K562 (cell line): ENCODE data around the gene ST6GALNAC2. TPM values are rescaled to one million over a fixed set of nuclear protein-coding genes. Genes with fewer than 3 reads are reported as not detected.
A peak's percentile ranks its signal among the peaks of the same experiment; 100 is the strongest.

Source experiments
- ATAC-seq: fragments of 200-7000 bp; cut with Tn5 transposase; 3 replicates; pipeline ENCODE4 v1.9.1; 2020; ENCODE audit warnings: moderate library complexity
- BruUV-seq: library from RNA; stranded (reverse); fragments of 400-500 nt; replicated peaks from 2 replicates; lab custom pipeline; 2021; lab: Mats Ljungman, UMichigan
- CTCF ChIA-PET: fragments of 300-600 bp; formaldehyde crosslinking; extraction: SDS; loops from one replicate; lab custom pipeline; 2021; ENCODE audit warnings: low intra/inter-chr PET ratio; lab: Yijun Ruan, JAX
- POLR2A ChIA-PET: fragments of 300-600, 350-650 bp; sonication (Branson Sonifier 250); formaldehyde crosslinking; extraction: SDS; loops from one replicate; lab custom pipeline; 2021; ENCODE audit warnings: antibody characterized with exemption, inconsistent platforms; lab: Yijun Ruan, JAX
- DNase-seq, 4 experiments: peaks; one replicate each; pipeline versions ENCODE4 v3.0.0 to v3.0.0-alpha.2; 2011 to 2018; ENCODE audit warnings: low spot score in 3 of 4, mixed read lengths in 3 of 4; ENCODE audit errors: extremely low read depth in 1 of 4
- FAIRE-seq: peaks from 2 replicates; lab custom pipeline; 2011; peaks lifted over from hg19 to GRCh38; lab: Jason Lieb, UNC
- H2AFZ ChIP-seq: 2 replicates; pipeline ENCODE4 v1.6.0; 2011; ENCODE audit warnings: low read depth, low read length, control low read depth, inconsistent platforms
- H3K27ac ChIP-seq: fragments of 200-600 bp; 3 replicates; pipeline ENCODE4 v1.8.0; 2011; ENCODE audit warnings: low read depth, mild to moderate bottlenecking, control low read depth, inconsistent platforms, low read length, moderate library complexity, mixed read lengths; ENCODE audit errors: extremely low read depth
- H3K27me3 ChIP-seq, 2 experiments: fragments of 300-600 bp in 1 of 2; 2 replicates in 1 of 2; 3 replicates in 1 of 2; pipeline versions ENCODE4 v1.6.0 to v1.8.0; 2011; ENCODE audit warnings: inconsistent platforms in 2 of 2, low read length in 2 of 2, mild to moderate bottlenecking in 1 of 2, mixed read lengths in 1 of 2, moderate library complexity in 1 of 2; ENCODE audit not compliant: control insufficient read depth in 2 of 2, insufficient read depth in 2 of 2
- H3K36me3 ChIP-seq: fragments of 300-600 bp; 3 replicates; pipeline ENCODE4 v1.8.0; 2011; ENCODE audit warnings: mild to moderate bottlenecking, low read length, inconsistent platforms; ENCODE audit not compliant: control insufficient read depth, insufficient read depth
- H3K4me1 ChIP-seq, 2 experiments: fragments of 200-600 bp in 1 of 2; replicated peaks in 1 of 2; 2 replicates in 1 of 2; 3 replicates in 1 of 2; pipeline versions ENCODE4 v1.5.1 to v1.8.0; 2011; ENCODE audit warnings: inconsistent platforms in 2 of 2, low read length in 2 of 2, mild to moderate bottlenecking in 1 of 2, mixed read lengths in 1 of 2, moderate library complexity in 1 of 2; ENCODE audit not compliant: control insufficient read depth in 2 of 2, insufficient read depth in 2 of 2
- H3K4me2 ChIP-seq: 2 replicates; pipeline ENCODE4 v1.6.1; 2011; ENCODE audit warnings: low read length, control low read depth, inconsistent platforms, mixed read lengths; ENCODE audit not compliant: insufficient read depth
- H3K4me3 ChIP-seq: fragments of 200-600 bp; sonication (generic), shearing (Covaris generic); 2 replicates; pipeline ENCODE4 v1.5.1; 2016; ENCODE audit warnings: control low read depth, inconsistent platforms
- H3K79me2 ChIP-seq: fragments of 200-600 bp; 3 replicates; pipeline ENCODE4 v1.8.0; 2011; ENCODE audit warnings: low read length, inconsistent platforms; ENCODE audit not compliant: control insufficient read depth, insufficient read depth
- H3K9ac ChIP-seq, 2 experiments: 2 replicates each; pipeline versions ENCODE4 v1.6.0 to v1.6.1; 2011; ENCODE audit warnings: low read depth in 2 of 2, low read length in 2 of 2, control low read depth in 1 of 2, inconsistent platforms in 1 of 2, mild to moderate bottlenecking in 1 of 2, mixed read lengths in 1 of 2; ENCODE audit not compliant: insufficient read depth in 1 of 2
- H3K9me1 ChIP-seq: one replicate; pipeline ENCODE4 v1.6.0; 2011; ENCODE audit warnings: inconsistent platforms, mild to moderate bottlenecking, low read length, moderate library complexity; ENCODE audit not compliant: control insufficient read depth, insufficient read depth
- H3K9me3 ChIP-seq: replicated peaks from 2 replicates; pipeline ENCODE4 v1.5.1; 2011; ENCODE audit warnings: low read depth, low read length, inconsistent platforms; ENCODE audit not compliant: control insufficient read depth, insufficient read depth
- H4K20me1 ChIP-seq: replicated peaks from 2 replicates; pipeline ENCODE4 v1.6.1; 2011; ENCODE audit warnings: low read length, inconsistent platforms, mixed read lengths; ENCODE audit not compliant: control insufficient read depth, insufficient read depth
- ARID2 ChIP-seq: fragments of 450-650 bp; IDR thresholded peaks from 2 replicates; pipeline ENCODE4 v1.6.1; 2017; ENCODE audit warnings: antibody characterized with exemption, mild to moderate bottlenecking
- CBFA2T3 ChIP-seq: fragments of 450-650 bp; IDR thresholded peaks from 2 replicates; pipeline ENCODE4 v1.6.1; 2017
- HDAC2 ChIP-seq: fragments of 450-650 bp; IDR thresholded peaks from 2 replicates; pipeline ENCODE4 v1.6.1; 2016; ENCODE audit warnings: mild to moderate bottlenecking
- RAD21 ChIP-seq, 2 experiments: fragments of 250-450 bp in 1 of 2; fragments of 450-650 bp in 1 of 2; sonication (Bioruptor Pico) in 1 of 2; formaldehyde crosslinking in 1 of 2; IDR thresholded peaks in 1 of 2; conservative IDR thresholded peaks in 1 of 2; 2 replicates each; pipeline versions ENCODE4 v1.4.0 to v1.8.0; 2020 to 2022; ENCODE audit warnings: mild to moderate bottlenecking in 2 of 2, moderate library complexity in 1 of 2
- ZBTB7A ChIP-seq: IDR thresholded peaks from 2 replicates; pipeline ENCODE4 v1.6.1; 2011; ENCODE audit warnings: low read depth, mild to moderate bottlenecking, low read length, moderate library complexity, borderline replicate concordance; ENCODE audit not compliant: control insufficient read depth
- WGBS: fragments of 100-300 bp; shearing (Covaris generic); methylation state at CpG from one replicate; pipeline ENCODE4 v1.1.6; 2016; ENCODE audit warnings: low coverage, mixed read lengths; ENCODE audit not compliant: insufficient coverage; ENCODE audit errors: missing lambda C conversion rate; 5-methylcytosine and 5-hydroxymethylcytosine counted together
- in situ Hi-C: fragments of 300-500 bp; cut with MboI; formaldehyde crosslinking; loops from 4 replicates; pipeline ENCODE4 v1.15.0; 2018; ENCODE audit warnings: inconsistent platforms, mixed read lengths
- intact Hi-C: fragments of 100-400 bp; cut with micrococcal nuclease; formaldehyde crosslinking; loops from 2 replicates; pipeline ENCODE4 v1.14.2; 2022
- polyA plus RNA-seq, 8 experiments: library from polyadenylated mRNA; depleted of rRNA in 4 of 8; stranded (reverse) in 5 of 8; unstranded in 3 of 8; fragments of >200 nt; fragmentation: Nextera tagmentation in 2 of 8; fragmentation: Illumina TruSeq in 1 of 8; extraction: Ambion mirVana in 2 of 8; extraction: Trizol in 1 of 8; gene quantifications; 2 replicates each; pipeline versions ENCODE4 v1.2.1 to v1.2.3, GENCODE V29; 2011 to 2014; ENCODE audit warnings: inconsistent platforms in 1 of 8, missing spikeins in 1 of 8
- total RNA-seq, 7 experiments: library from RNA; depleted of rRNA in 6 of 7; stranded (reverse); fragments of >200 nt in 6 of 7; fragmentation: Illumina TruSeq in 2 of 7; extraction: Trizol in 2 of 7; gene quantifications; 2 replicates each; pipeline versions ENCODE4 v1.2.1 to v1.2.3, GENCODE V29; 2011 to 2021; ENCODE audit warnings: low replicate concordance in 1 of 7
- TF ChIP-seq, protein P1 (sequence below): fragments of 250-450 bp; sonication (Bioruptor Pico); IDR thresholded peaks from 2 replicates; pipeline ENCODE4 v1.4.0; 2020; ENCODE audit warnings: mild to moderate bottlenecking
- TF ChIP-seq, protein P2 (sequence below), 3 experiments: IDR thresholded peaks in 2 of 3; conservative IDR thresholded peaks in 1 of 3; 2 replicates each; pipeline ENCODE4 v1.5.1; 2011 to 2012; ENCODE audit warnings: low read length in 3 of 3, mild to moderate bottlenecking in 3 of 3, control low read depth in 2 of 3, improper control_type of control experiment in 1 of 3, inconsistent platforms in 1 of 3, low read depth in 1 of 3, mixed read lengths in 1 of 3, moderate library complexity in 1 of 3; ENCODE audit not compliant: insufficient read depth in 2 of 3
- TF ChIP-seq, protein P3 (sequence below): fragments of 450-650 bp; formaldehyde crosslinking; IDR thresholded peaks from 2 replicates; pipeline ENCODE4 v1.4.0; 2020; ENCODE audit warnings: mild to moderate bottlenecking, moderate library complexity
- TF ChIP-seq, protein P4 (sequence below), 2 experiments: fragments of 450-650 bp in 1 of 2; sonication (generic) in 1 of 2; formaldehyde crosslinking in 1 of 2; IDR thresholded peaks in 1 of 2; conservative IDR thresholded peaks in 1 of 2; 2 replicates each; pipeline versions ENCODE4 v1.6.1 to v1.8.1; 2016 to 2023; ENCODE audit warnings: mild to moderate bottlenecking in 2 of 2, moderate library complexity in 2 of 2, inconsistent platforms in 1 of 2, missing genetic modification reagents in 1 of 2

ST6GALNAC2 gene
- total and polyA plus RNA-seq, 9 of the 15 experiments (the other 6 are each of a cell fraction or from before 2014, with no cell fraction given): 0.18 TPM; not detected in 8

DNA sequence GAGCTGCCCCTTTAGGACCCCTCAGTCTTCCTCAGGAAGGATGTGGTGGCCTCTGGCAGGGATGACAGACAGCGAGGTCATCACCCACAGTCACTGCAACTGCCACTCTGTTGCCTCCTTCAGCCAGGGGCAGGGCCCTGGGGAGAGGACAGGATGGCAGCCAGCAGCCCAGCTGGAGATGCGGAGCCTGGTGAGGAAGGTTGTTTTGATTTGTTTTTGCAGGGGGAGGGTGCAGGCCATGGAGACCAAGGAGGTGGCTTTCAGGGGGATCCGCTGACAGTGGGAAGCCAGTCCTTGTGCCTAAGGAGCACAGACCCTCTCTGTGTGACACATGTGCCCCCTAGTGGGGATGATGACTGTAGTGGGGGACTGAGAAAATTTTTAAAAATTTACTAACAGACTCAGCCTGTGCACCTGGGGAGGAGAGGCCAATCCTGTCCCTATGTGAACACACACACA, 38.4 kb downstream of the ST6GALNAC2 start:
- no peaks in the 10 kb centered on the region for H3K79me2 ChIP-seq
- WGBS: 21% methylated on average over 3 of the region's 3 CpGs
- DNase-seq (peak; percentile 70 to 82 (median 74)), FAIRE-seq (peak; percentile 82), ATAC-seq (peak; percentile 94)
- H3K9ac ChIP-seq: peak overlapping the region in 1 of 2 experiments; percentile 67; a peak in 1 of 4 replicates
- peaks cover 0 to 39% of the 10 kb centered on the region in 2 experiments; a peak in 3 of 5 replicates for H3K4me1 ChIP-seq
- no peak overlapping the region for H3K4me3 ChIP-seq
- BruUV-seq: no TSS peak
- intact Hi-C loops (loop anchor here (1.0 to 5.0 kb wide), 3 partner anchors 19 to 40 kb away; no protein-coding TSS in a partner anchor), in situ Hi-C loops (no loop called here)
- no peak overlapping the region for H3K4me2 ChIP-seq
- no peaks in the 10 kb centered on the region for H3K27me3 ChIP-seq
- H3K9me1 ChIP-seq: no peaks in the 10 kb centered on the region
- no peak overlapping the region for H2AFZ ChIP-seq
- H4K20me1 ChIP-seq: no peaks in the 10 kb centered on the region
- no peaks in the 10 kb centered on the region for H3K36me3 ChIP-seq
- ChIA-PET POLR2A (interaction anchor here (0.7 to 2.5 kb wide), 5 partner anchors 11 to 143 kb away, joined by 3 to 12 read pairs (median 3); a partner anchor contains a TSS), CTCF (interaction anchor here (0.6 to 2.1 kb wide), 4 partner anchors 24 to 81 kb away, joined by 3 to 24 read pairs (median 6); no protein-coding TSS in a partner anchor)
- no peaks in the 10 kb centered on the region for H3K9me3 ChIP-seq
- H3K27ac ChIP-seq: no peak overlapping the region
- TF ChIP-seq HDAC2 (no peak), ARID2 (0 out of 2 replicates have a peak, but pooled peaks have one; percentile 24), RAD21 (CRISPR knock-in tag; conservative IDR thresholded peaks at IDR 0.05 in 1 of 2, IDR thresholded peaks at IDR 0.05 in 1 of 2) (peak; percentile 72 to 90), ZBTB7A (no peak), CBFA2T3 (no peak)
- TF ChIP-seq, protein P1, sequence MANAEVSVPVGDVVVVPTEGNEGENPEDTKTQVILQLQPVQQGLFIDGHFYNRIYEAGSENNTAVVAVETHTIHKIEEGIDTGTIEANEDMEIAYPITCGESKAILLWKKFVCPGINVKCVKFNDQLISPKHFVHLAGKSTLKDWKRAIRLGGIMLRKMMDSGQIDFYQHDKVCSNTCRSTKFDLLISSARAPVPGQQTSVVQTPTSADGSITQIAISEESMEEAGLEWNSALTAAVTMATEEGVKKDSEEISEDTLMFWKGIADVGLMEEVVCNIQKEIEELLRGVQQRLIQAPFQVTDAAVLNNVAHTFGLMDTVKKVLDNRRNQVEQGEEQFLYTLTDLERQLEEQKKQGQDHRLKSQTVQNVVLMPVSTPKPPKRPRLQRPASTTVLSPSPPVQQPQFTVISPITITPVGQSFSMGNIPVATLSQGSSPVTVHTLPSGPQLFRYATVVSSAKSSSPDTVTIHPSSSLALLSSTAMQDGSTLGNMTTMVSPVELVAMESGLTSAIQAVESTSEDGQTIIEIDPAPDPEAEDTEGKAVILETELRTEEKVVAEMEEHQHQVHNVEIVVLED (CRISPR knock-in tag): no peak
- TF ChIP-seq, protein P2, sequence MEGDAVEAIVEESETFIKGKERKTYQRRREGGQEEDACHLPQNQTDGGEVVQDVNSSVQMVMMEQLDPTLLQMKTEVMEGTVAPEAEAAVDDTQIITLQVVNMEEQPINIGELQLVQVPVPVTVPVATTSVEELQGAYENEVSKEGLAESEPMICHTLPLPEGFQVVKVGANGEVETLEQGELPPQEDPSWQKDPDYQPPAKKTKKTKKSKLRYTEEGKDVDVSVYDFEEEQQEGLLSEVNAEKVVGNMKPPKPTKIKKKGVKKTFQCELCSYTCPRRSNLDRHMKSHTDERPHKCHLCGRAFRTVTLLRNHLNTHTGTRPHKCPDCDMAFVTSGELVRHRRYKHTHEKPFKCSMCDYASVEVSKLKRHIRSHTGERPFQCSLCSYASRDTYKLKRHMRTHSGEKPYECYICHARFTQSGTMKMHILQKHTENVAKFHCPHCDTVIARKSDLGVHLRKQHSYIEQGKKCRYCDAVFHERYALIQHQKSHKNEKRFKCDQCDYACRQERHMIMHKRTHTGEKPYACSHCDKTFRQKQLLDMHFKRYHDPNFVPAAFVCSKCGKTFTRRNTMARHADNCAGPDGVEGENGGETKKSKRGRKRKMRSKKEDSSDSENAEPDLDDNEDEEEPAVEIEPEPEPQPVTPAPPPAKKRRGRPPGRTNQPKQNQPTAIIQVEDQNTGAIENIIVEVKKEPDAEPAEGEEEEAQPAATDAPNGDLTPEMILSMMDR (IDR thresholded peaks at IDR 0.05 in 2 of 3, conservative IDR thresholded peaks at IDR 0.05 in 1 of 3; ENCODE audit: insufficient read depth in 2 of 3, low read depth in 1 of 3, low read length in 3 of 3): peak; percentile 84 to 88 (median 86)
- TF ChIP-seq, protein P3, sequence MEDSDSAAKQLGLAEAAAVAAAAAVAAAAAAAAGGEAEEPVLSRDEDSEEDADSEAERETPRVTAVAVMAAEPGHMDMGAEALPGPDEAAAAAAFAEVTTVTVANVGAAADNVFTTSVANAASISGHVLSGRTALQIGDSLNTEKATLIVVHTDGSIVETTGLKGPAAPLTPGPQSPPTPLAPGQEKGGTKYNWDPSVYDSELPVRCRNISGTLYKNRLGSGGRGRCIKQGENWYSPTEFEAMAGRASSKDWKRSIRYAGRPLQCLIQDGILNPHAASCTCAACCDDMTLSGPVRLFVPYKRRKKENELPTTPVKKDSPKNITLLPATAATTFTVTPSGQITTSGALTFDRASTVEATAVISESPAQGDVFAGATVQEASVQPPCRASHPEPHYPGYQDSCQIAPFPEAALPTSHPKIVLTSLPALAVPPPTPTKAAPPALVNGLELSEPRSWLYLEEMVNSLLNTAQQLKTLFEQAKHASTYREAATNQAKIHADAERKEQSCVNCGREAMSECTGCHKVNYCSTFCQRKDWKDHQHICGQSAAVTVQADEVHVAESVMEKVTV: peak; percentile 62
- TF ChIP-seq, protein P4, sequence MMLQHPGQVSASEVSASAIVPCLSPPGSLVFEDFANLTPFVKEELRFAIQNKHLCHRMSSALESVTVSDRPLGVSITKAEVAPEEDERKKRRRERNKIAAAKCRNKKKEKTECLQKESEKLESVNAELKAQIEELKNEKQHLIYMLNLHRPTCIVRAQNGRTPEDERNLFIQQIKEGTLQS (IDR thresholded peaks at IDR 0.05): peak; percentile 35; the same call in 1 of the 2 replicates
- TF ChIP-seq, protein P4 (CRISPR knock-in tag; conservative IDR thresholded peaks at IDR 0.05): no peak
